ENCODE measurements around the gene SLC4A1. TPM values are rescaled to one million over a fixed set of nuclear protein-coding genes. Genes with fewer than 3 reads are reported as not detected.

Gene SLC4A1
- total RNA-seq, 1 experiment from 2014 or later = not detected

DNA sequence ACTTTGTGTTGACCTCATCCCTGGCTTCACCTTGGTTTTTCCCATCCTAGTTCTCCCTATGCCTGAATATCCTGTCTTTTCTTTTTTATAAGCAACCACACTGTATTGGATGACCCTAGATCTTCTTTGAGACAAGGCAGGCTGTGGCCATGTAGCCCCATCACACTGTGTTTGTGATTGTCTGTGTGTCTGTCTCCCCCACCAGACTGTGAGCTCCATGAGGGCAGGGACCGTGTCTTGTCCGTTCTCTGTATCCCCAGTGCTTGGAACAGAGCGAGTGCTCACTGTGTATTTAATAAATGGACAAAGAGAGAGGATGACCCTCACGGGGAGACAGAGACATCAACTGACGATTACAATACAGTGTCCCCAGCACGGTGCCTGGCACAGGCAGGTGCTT, 49.6 kb upstream of the SLC4A1 start:
- TF ChIP-seq ZNF138 (CRISPR knock-in tag; conservative IDR thresholded peaks at IDR 0.05) (no peak), JUN (CRISPR knock-in tag; IDR thresholded peaks at IDR 0.05) (no peak), RORB (CRISPR knock-in tag; IDR thresholded peaks at IDR 0.05) (no peak), MYBL2 (CRISPR knock-in tag; IDR thresholded peaks at IDR 0.05) (no peak), ZBTB21 (CRISPR knock-in tag; IDR thresholded peaks at IDR 0.05; ENCODE audit: borderline replicate concordance) (no peak), ZNF219 (CRISPR knock-in tag; IDR thresholded peaks at IDR 0.05; ENCODE audit: borderline replicate concordance) (no peak), SMAD4 (CRISPR knock-in tag; IDR thresholded peaks at IDR 0.05) (no peak), HMGA2 (CRISPR knock-in tag; IDR thresholded peaks at IDR 0.05) (no peak)
- TF ChIP-seq, protein P1, sequence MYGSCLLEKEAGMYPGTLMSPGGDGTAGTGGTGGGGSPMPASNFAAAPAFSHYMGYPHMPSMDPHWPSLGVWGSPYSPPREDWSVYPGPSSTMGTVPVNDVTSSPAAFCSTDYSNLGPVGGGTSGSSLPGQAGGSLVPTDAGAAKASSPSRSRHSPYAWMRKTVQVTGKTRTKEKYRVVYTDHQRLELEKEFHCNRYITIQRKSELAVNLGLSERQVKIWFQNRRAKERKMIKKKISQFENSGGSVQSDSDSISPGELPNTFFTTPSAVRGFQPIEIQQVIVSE (CRISPR knock-in tag; IDR thresholded peaks at IDR 0.05; ENCODE audit: borderline replicate concordance) = no peak
- TF ChIP-seq, protein P2, sequence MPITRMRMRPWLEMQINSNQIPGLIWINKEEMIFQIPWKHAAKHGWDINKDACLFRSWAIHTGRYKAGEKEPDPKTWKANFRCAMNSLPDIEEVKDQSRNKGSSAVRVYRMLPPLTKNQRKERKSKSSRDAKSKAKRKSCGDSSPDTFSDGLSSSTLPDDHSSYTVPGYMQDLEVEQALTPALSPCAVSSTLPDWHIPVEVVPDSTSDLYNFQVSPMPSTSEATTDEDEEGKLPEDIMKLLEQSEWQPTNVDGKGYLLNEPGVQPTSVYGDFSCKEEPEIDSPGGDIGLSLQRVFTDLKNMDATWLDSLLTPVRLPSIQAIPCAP (CRISPR knock-in tag; IDR thresholded peaks at IDR 0.05) = no peak
- TF ChIP-seq, protein P3, sequence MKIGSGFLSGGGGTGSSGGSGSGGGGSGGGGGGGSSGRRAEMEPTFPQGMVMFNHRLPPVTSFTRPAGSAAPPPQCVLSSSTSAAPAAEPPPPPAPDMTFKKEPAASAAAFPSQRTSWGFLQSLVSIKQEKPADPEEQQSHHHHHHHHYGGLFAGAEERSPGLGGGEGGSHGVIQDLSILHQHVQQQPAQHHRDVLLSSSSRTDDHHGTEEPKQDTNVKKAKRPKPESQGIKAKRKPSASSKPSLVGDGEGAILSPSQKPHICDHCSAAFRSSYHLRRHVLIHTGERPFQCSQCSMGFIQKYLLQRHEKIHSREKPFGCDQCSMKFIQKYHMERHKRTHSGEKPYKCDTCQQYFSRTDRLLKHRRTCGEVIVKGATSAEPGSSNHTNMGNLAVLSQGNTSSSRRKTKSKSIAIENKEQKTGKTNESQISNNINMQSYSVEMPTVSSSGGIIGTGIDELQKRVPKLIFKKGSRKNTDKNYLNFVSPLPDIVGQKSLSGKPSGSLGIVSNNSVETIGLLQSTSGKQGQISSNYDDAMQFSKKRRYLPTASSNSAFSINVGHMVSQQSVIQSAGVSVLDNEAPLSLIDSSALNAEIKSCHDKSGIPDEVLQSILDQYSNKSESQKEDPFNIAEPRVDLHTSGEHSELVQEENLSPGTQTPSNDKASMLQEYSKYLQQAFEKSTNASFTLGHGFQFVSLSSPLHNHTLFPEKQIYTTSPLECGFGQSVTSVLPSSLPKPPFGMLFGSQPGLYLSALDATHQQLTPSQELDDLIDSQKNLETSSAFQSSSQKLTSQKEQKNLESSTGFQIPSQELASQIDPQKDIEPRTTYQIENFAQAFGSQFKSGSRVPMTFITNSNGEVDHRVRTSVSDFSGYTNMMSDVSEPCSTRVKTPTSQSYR (CRISPR knock-in tag; IDR thresholded peaks at IDR 0.05) = no peak
- TF ChIP-seq, protein P4, sequence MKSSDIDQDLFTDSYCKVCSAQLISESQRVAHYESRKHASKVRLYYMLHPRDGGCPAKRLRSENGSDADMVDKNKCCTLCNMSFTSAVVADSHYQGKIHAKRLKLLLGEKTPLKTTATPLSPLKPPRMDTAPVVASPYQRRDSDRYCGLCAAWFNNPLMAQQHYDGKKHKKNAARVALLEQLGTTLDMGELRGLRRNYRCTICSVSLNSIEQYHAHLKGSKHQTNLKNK (CRISPR knock-in tag; IDR thresholded peaks at IDR 0.05) = no peak
- TF ChIP-seq, protein P5, sequence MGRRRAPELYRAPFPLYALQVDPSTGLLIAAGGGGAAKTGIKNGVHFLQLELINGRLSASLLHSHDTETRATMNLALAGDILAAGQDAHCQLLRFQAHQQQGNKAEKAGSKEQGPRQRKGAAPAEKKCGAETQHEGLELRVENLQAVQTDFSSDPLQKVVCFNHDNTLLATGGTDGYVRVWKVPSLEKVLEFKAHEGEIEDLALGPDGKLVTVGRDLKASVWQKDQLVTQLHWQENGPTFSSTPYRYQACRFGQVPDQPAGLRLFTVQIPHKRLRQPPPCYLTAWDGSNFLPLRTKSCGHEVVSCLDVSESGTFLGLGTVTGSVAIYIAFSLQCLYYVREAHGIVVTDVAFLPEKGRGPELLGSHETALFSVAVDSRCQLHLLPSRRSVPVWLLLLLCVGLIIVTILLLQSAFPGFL (CRISPR knock-in tag; IDR thresholded peaks at IDR 0.05; ENCODE audit: borderline replicate concordance) = no peak
- TF ChIP-seq, protein P6, sequence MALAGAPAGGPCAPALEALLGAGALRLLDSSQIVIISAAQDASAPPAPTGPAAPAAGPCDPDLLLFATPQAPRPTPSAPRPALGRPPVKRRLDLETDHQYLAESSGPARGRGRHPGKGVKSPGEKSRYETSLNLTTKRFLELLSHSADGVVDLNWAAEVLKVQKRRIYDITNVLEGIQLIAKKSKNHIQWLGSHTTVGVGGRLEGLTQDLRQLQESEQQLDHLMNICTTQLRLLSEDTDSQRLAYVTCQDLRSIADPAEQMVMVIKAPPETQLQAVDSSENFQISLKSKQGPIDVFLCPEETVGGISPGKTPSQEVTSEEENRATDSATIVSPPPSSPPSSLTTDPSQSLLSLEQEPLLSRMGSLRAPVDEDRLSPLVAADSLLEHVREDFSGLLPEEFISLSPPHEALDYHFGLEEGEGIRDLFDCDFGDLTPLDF (CRISPR knock-in tag; IDR thresholded peaks at IDR 0.05) = no peak
- peak overlapping the region; percentile 79 for H3K4me3 Mint-ChIP-seq
- no peaks in the 10 kb centered on the region for H3K9me3 Mint-ChIP-seq
- peaks cover 17% of the 10 kb centered on the region for H3K36me3 Mint-ChIP-seq
- CTCF ChIA-PET = interaction anchor here (1.3 to 6.6 kb wide), 12 partner anchors 7 to 120 kb away, joined by 3 to 77 read pairs (median 12); partner anchors contain the start of genes FAM171A2, GRN, RUNDC3A and SLC25A39
- peaks cover 22% of the 10 kb centered on the region for H3K4me1 Mint-ChIP-seq
- no peak for DNase-seq (ENCODE audit: low spot score)
- POLR2A ChIA-PET = interaction anchor here (0.8 to 2.7 kb wide), 4 partner anchors 9 to 131 kb away, joined by 3 to 28 read pairs (median 7); partner anchors contain the start of genes RUNDC3A, TMUB2 and UBTF
- H3K27me3 Mint-ChIP-seq (ENCODE audit: low read depth) = peaks cover 37% of the 10 kb centered on the region
- H3K27ac Mint-ChIP-seq = no peak overlapping the region; the same call in 1 of the 2 replicates
- no peak for ATAC-seq

DNA sequence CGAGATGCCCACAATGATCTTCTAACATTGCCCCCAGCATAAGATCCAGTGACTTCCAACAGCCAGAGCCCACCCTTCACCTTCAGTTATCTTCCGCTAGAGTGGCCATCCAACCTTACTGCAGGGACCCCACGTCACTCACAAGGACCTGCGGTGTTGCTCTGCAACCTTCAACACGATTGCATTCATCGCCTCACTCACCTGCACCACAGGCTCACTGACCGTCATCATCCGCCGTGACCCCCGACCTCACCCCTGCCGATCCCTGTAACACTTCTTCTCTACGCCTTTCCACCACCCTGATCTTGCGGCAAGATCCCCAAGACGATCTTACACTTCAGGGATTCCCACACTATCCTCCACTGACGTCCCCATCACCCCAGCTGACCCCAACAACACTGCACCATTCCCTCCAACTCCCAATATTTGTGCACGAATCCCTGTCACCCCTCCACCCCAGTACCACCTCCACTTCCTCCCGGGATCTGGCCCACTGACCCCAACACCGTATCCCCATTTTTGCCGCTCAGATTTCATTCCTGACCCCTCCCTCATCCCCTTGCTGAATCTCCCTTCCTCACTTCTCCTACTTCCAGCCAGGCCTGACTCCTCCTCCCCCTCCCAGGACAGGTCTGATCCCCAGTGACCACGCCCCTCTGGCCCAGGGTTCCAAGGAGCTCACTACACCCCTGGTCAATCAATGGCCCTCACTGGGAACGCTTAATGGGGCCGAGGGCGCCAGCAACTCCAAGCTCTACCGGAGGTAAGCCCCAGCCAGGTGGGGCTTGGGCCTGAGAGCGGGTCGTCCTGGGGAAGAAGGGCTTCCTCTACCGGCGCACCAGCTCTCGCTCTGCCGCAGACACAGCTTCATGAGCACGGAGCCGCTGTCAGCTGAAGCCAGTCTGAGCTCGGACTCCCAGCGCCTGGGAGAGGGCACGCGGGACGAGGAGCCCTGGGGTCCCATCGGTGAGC, 48.1 kb upstream of the SLC4A1 start:
- Mint-ChIP-seq H3K27me3 (ENCODE audit: low read depth) (peaks cover 37% of the 10 kb centered on the region), H3K36me3 (peaks cover 8% of the 10 kb centered on the region; the same call in 1 of the 2 replicates), H3K9me3 (no peaks in the 10 kb centered on the region), H3K4me1 (peaks cover 33% of the 10 kb centered on the region), H3K27ac (peak overlapping the region; percentile 6; the same call in 1 of the 2 replicates), H3K4me3 (peak overlapping the region; percentile 79)
- CTCF ChIA-PET = interaction anchor here (0.5 to 6.6 kb wide), 22 partner anchors 8 to 207 kb away, joined by 3 to 77 read pairs (median 6); partner anchors contain the start of genes ASB16, ATXN7L3, FAM171A2 and GRN
- peak; percentile 95 for DNase-seq (ENCODE audit: low spot score)
- ATAC-seq = peak; percentile 90
- POLR2A ChIA-PET = interaction anchor here (0.6 to 2.7 kb wide), 19 partner anchors 8 to 661 kb away, joined by 3 to 28 read pairs (median 3); partner anchors contain the start of genes HDAC5, RUNDC3A, TMUB2 and UBTF
- TF ChIP-seq, protein P7, sequence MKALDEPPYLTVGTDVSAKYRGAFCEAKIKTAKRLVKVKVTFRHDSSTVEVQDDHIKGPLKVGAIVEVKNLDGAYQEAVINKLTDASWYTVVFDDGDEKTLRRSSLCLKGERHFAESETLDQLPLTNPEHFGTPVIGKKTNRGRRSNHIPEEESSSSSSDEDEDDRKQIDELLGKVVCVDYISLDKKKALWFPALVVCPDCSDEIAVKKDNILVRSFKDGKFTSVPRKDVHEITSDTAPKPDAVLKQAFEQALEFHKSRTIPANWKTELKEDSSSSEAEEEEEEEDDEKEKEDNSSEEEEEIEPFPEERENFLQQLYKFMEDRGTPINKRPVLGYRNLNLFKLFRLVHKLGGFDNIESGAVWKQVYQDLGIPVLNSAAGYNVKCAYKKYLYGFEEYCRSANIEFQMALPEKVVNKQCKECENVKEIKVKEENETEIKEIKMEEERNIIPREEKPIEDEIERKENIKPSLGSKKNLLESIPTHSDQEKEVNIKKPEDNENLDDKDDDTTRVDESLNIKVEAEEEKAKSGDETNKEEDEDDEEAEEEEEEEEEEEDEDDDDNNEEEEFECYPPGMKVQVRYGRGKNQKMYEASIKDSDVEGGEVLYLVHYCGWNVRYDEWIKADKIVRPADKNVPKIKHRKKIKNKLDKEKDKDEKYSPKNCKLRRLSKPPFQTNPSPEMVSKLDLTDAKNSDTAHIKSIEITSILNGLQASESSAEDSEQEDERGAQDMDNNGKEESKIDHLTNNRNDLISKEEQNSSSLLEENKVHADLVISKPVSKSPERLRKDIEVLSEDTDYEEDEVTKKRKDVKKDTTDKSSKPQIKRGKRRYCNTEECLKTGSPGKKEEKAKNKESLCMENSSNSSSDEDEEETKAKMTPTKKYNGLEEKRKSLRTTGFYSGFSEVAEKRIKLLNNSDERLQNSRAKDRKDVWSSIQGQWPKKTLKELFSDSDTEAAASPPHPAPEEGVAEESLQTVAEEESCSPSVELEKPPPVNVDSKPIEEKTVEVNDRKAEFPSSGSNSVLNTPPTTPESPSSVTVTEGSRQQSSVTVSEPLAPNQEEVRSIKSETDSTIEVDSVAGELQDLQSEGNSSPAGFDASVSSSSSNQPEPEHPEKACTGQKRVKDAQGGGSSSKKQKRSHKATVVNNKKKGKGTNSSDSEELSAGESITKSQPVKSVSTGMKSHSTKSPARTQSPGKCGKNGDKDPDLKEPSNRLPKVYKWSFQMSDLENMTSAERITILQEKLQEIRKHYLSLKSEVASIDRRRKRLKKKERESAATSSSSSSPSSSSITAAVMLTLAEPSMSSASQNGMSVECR (CRISPR knock-in tag; IDR thresholded peaks at IDR 0.05; ENCODE audit: borderline replicate concordance) = peak; percentile 19; the same call in 1 of the 2 replicates
- no peak for TF ChIP-seq SMAD3 (CRISPR knock-in tag; IDR thresholded peaks at IDR 0.05; ENCODE audit: borderline replicate concordance)
- TF ChIP-seq, protein P2 (CRISPR knock-in tag; IDR thresholded peaks at IDR 0.05) = no peak
